Esophagus muscularis mucosa (tissue), 4 donors: Measurements from ENCODE around the gene SDF4. TPM values are rescaled to one million over a fixed set of nuclear protein-coding genes. Genes with fewer than 3 reads are reported as not detected.

Experiments used
- DNase-seq: peaks from one replicate; pipeline ENCODE4 v3.0.0-alpha.2; 2017; ENCODE audit errors: extremely low spot score
- H3K27ac ChIP-seq, 4 donors: fragments of 200-600 bp; sonication (generic); replicated peaks in 1 of 4; 1 replicate in 3 of 4; 2 replicates in 1 of 4; pipeline ENCODE4 v1.5.1; 2016 to 2019; ENCODE audit warnings: mild to moderate bottlenecking in 1 of 4
- H3K27me3 ChIP-seq, 4 donors: fragments of 200-600 bp; sonication (generic); one replicate each; pipeline versions ENCODE4 v1.5.1 to v1.6.0; 2016 to 2019
- H3K36me3 ChIP-seq, 4 donors: fragments of 200-600 bp; sonication (generic); one replicate each; pipeline ENCODE4 v1.5.1; 2016 to 2019
- H3K4me1 ChIP-seq, 4 donors: fragments of 200-600 bp; sonication (generic); one replicate each; pipeline ENCODE4 v1.5.1; 2016 to 2019
- H3K4me3 ChIP-seq, 4 donors: fragments of 200-600 bp; sonication (generic); 1 replicate in 2 of 4; 2 replicates in 2 of 4; pipeline ENCODE4 v1.5.1; 2016 to 2019; ENCODE audit warnings: mild to moderate bottlenecking in 4 of 4, moderate library complexity in 1 of 4
- H3K9me3 ChIP-seq, 4 donors: fragments of 200-600 bp; sonication (generic); 1 replicate in 3 of 4; 2 replicates in 1 of 4; pipeline ENCODE4 v1.5.1; 2016 to 2019
- CTCF ChIP-seq, 3 experiments: fragments of 200-600 bp in 2 of 3; fragments of 450-650 bp in 1 of 3; sonication (generic) in 2 of 3; IDR thresholded peaks; one replicate each; pipeline ENCODE4 v1.5.1; 2017 to 2019; ENCODE audit warnings: antibody characterized with exemption in 3 of 3, mild to moderate bottlenecking in 2 of 3, moderate library complexity in 1 of 3
- EP300 ChIP-seq: sonication (generic); formaldehyde crosslinking; IDR thresholded peaks from one replicate; pipeline ENCODE4 v1.6.1; 2017; ENCODE audit warnings: antibody characterized with exemption
- POLR2A ChIP-seq: fragments of 450-650 bp; IDR thresholded peaks from one replicate; pipeline ENCODE4 v1.6.1; 2017; ENCODE audit warnings: antibody characterized with exemption, moderate library complexity, mild to moderate bottlenecking, low read depth
- POLR2AphosphoS5 ChIP-seq, 2 donors: sonication (generic); formaldehyde crosslinking; IDR thresholded peaks; one replicate each; pipeline ENCODE4 v1.6.1; 2017; ENCODE audit warnings: antibody characterized with exemption in 2 of 2
- WGBS: methylation state at CpG from one replicate; pipeline ENCODE4 v1.1.5; 2018; 5-methylcytosine and 5-hydroxymethylcytosine counted together
- intact Hi-C: fragments of 100-400 bp; cut with DNase I; formaldehyde crosslinking; loops from one replicate; pipeline ENCODE4 v1.15.1; 2023
- total RNA-seq, 4 donors: library from RNA; depleted of rRNA; stranded (reverse); fragments of >200 nt; gene quantifications; one replicate each; pipeline versions ENCODE4 v1.1.0 to v1.2.1, GENCODE V29; 2016

SDF4 gene
- total RNA-seq, 4 donors from 2014 or later, result 88.5 to 125 (median 107) TPM

- Histone ChIP-seq H3K27me3 (no peaks in the 10 kb centered on the region), H3K9me3 (no peaks in the 10 kb centered on the region), H3K27ac (no peak overlapping the region), H3K4me1 (peaks cover 0 to 8% (median 5%) of the 10 kb centered on the region in 4 donors), H3K36me3 (peaks cover 65 to 100% (median 96%) of the 10 kb centered on the region in 4 donors), H3K4me3 (no peak overlapping the region)
- intact Hi-C loops, result no loop called here
- WGBS, result 84% methylated on average over 18 of the region's 24 CpGs
- DNase-seq, result no peak
- TF ChIP-seq POLR2AphosphoS5 (IDR thresholded peaks at IDR 0.05) (no peak), EP300 (no peak), CTCF (IDR thresholded peaks at IDR 0.05) (no peak), POLR2A (no peak)
These were observed 11.6 kb downstream of the SDF4 start for GRCh38 chr1:1220197-1220596.

- Histone ChIP-seq H3K4me3 (no peak overlapping the region), H3K27me3 (no peaks in the 10 kb centered on the region), H3K9me3 (no peaks in the 10 kb centered on the region), H3K4me1 (peaks cover 0 to 14% (median 12%) of the 10 kb centered on the region in 4 donors), H3K36me3 (peaks cover 59 to 93% (median 89%) of the 10 kb centered on the region in 4 donors), H3K27ac (no peak overlapping the region)
- 91% methylated on average over 6 of the region's 20 CpGs for WGBS
- intact Hi-C loops, result no loop called here
- no peak for DNase-seq
- no peak for TF ChIP-seq POLR2AphosphoS5 (IDR thresholded peaks at IDR 0.05)
- TF ChIP-seq POLR2A, result no peak
- TF ChIP-seq EP300, result no peak
- no peak for TF ChIP-seq CTCF (IDR thresholded peaks at IDR 0.05)
These were observed 12.5 kb downstream of the SDF4 start for GRCh38 chr1:1219341-1219740.

- peaks cover 59 to 86% (median 82%) of the 10 kb centered on the region in 4 donors for H3K36me3 ChIP-seq
- H3K4me3 ChIP-seq, result no peak overlapping the region
- intact Hi-C loops, result no loop called here
- no peak for DNase-seq
- H3K4me1 ChIP-seq, result peaks cover 6 to 20% (median 17%) of the 10 kb centered on the region in 4 donors
- no peaks in the 10 kb centered on the region for H3K9me3 ChIP-seq
- H3K27ac ChIP-seq, result no peak overlapping the region
- H3K27me3 ChIP-seq, result no peaks in the 10 kb centered on the region
- TF ChIP-seq CTCF (IDR thresholded peaks at IDR 0.05) (no peak), EP300 (no peak), POLR2AphosphoS5 (IDR thresholded peaks at IDR 0.05) (no peak), POLR2A (no peak)
- WGBS, result 91% methylated on average over 25 of the region's 36 CpGs
These were observed 13.1 kb downstream of the SDF4 start for GRCh38 chr1:1218524-1219200.

- Histone ChIP-seq H3K27ac (no peak overlapping the region), H3K4me3 (no peak overlapping the region), H3K27me3 (no peaks in the 10 kb centered on the region), H3K4me1 (peaks cover 14 to 25% (median 24%) of the 10 kb centered on the region in 4 donors), H3K9me3 (no peaks in the 10 kb centered on the region), H3K36me3 (peaks cover 51 to 78% (median 74%) of the 10 kb centered on the region in 4 donors)
- WGBS, result 93% methylated on average over 36 of the region's 52 CpGs
- no peak for TF ChIP-seq EP300
- no peak for TF ChIP-seq CTCF (IDR thresholded peaks at IDR 0.05)
- TF ChIP-seq POLR2A, result no peak
- intact Hi-C loops, result no loop called here
- DNase-seq, result no peak
These were observed 13.9 kb downstream of the SDF4 start for GRCh38 chr1:1217621-1218523.
